CD4-positive, alpha-beta T cell (primary cell): ENCODE data around the gene RDH5. TPM values are rescaled to one million over a fixed set of nuclear protein-coding genes. Genes with fewer than 3 reads are reported as not detected.

ENCODE experiments used
- ATAC-seq: fragments of 200-7000 bp; cut with Tn5 transposase; one replicate; pipeline ENCODE4 v1.10.0; 2022; ENCODE audit warnings: mild to moderate bottlenecking; ENCODE audit not compliant: poor library complexity
- CTCF ChIA-PET: fragments of 350-600 bp; sonication (Branson Sonifier 250); formaldehyde crosslinking; loops from one replicate; lab custom pipeline; 2021; ENCODE audit warnings: antibody characterized with exemption, inconsistent platforms; lab: Charles Lee
- POLR2A ChIA-PET: fragments of 350-600 bp; sonication (Branson Sonifier 250); formaldehyde crosslinking; loops from one replicate; lab custom pipeline; 2021; ENCODE audit warnings: antibody characterized with exemption, inconsistent platforms; lab: Charles Lee
- DNase-seq, 14 experiments: peaks; one replicate each; pipeline ENCODE4 v3.0.0-alpha.2; 2013 to 2020; ENCODE audit warnings: mixed read lengths in 2 of 14
- H3K27ac ChIP-seq, 2 donors: one replicate each; pipeline versions ENCODE4 v1.5.1 to v1.7.0; 2013; ENCODE audit warnings: low read length in 2 of 2, low read depth in 1 of 2, mild to moderate bottlenecking in 1 of 2
- H3K27me3 ChIP-seq, 2 experiments: 1 replicate in 1 of 2; 2 replicates in 1 of 2; pipeline versions ENCODE4 v1.6.1 to v1.7.0; 2013; ENCODE audit warnings: low read length in 2 of 2, control low read depth in 1 of 2, mild to moderate bottlenecking in 1 of 2, moderate library complexity in 1 of 2; ENCODE audit not compliant: insufficient read depth in 2 of 2, control insufficient read depth in 1 of 2
- H3K36me3 ChIP-seq: one replicate; pipeline ENCODE4 v1.6.1; 2013; ENCODE audit warnings: low read length, control low read depth; ENCODE audit not compliant: insufficient read depth
- H3K4me1 ChIP-seq: one replicate; pipeline ENCODE4 v1.6.1; 2013; ENCODE audit warnings: low read length, control low read depth; ENCODE audit not compliant: insufficient read depth
- H3K4me3 ChIP-seq: one replicate; pipeline ENCODE4 v1.5.1; 2013; ENCODE audit warnings: mild to moderate bottlenecking, low read length, moderate library complexity
- H3K9me3 ChIP-seq, 2 experiments: 1 replicate in 1 of 2; 2 replicates in 1 of 2; pipeline versions ENCODE4 v1.6.1 to v1.7.0; 2013; ENCODE audit warnings: low read length in 2 of 2, mild to moderate bottlenecking in 2 of 2, control low read depth in 1 of 2, moderate library complexity in 1 of 2; ENCODE audit not compliant: control insufficient read depth in 1 of 2, insufficient read depth in 1 of 2
- H3K27ac Mint-ChIP-seq: one replicate; pipeline ENCODE4 v1.8.0; 2020; ENCODE audit warnings: mixed read lengths
- H3K27me3 Mint-ChIP-seq: one replicate; pipeline ENCODE4 v1.8.0; 2021; ENCODE audit warnings: mixed read lengths
- H3K36me3 Mint-ChIP-seq: one replicate; pipeline ENCODE4 v1.8.0; 2021; ENCODE audit warnings: low read depth, mixed read lengths
- H3K4me1 Mint-ChIP-seq: one replicate; pipeline ENCODE4 v1.8.0; 2021; ENCODE audit warnings: low read depth, mixed read lengths
- H3K4me3 Mint-ChIP-seq: one replicate; pipeline ENCODE4 v1.8.0; 2020; ENCODE audit warnings: mild to moderate bottlenecking, mixed read lengths
- H3K9me3 Mint-ChIP-seq: one replicate; pipeline ENCODE4 v1.8.0; 2020; ENCODE audit warnings: mixed read lengths
- intact Hi-C, 2 experiments: fragments of 100-400 bp; cut with DNase I in 1 of 2; cut with micrococcal nuclease in 1 of 2; formaldehyde crosslinking; loops; one replicate each; pipeline versions ENCODE4 v1.15.1 to v1.9.0; 2023 to 2025; cut with DNase I, micrococcal nuclease
- total RNA-seq, 174 experiments: library from RNA in 2 of 174; stranded (reverse) in 2 of 174; gene quantifications; one replicate each; pipeline ENCODE4 v1.2.3 and lab custom pipeline; 2021 to 2026
- TF ChIP-seq, protein P1 (sequence below): fragments of 200-600 bp; IDR thresholded peaks from one replicate; pipeline ENCODE4 v1.8.0; 2022; ENCODE audit warnings: antibody characterized with exemption, mild to moderate bottlenecking

The RDH5 gene
- total RNA-seq, 2 experiments from 2014 or later = 8.8 TPM

DNA sequence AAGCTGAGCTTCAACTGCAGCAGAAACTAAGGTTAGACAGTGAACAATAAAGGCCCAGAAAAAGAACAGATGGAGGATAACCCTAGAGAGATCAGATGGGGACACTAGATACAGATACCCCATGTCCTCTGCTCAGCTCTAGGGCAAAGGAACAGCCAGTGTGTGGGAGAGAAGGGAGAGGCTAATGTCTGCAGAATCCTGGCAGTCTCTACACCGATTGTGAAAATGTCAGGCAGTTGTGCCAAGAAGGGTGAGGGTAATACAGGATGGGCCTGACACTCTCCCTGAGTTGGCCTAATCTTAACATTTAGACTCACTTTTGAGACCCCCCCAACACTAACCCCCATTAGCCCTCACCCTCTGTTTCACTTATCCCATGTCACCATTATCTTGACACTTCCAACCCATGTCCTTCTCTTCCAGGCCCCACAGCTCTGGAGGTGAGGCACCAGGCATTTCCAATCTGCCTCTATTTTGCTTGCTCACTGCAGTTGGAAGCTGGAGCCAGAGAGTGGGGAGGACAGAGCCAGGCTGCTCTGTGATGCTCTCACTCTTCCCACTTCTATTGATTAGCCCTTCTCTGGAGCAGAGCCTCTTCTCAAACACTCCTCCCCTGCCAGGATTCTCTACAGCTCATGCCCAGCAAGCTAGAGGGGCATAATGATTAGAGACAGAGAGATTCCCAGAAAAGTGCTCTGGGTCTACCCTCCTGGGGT is 7.3 kb upstream of the RDH5 start:
- ChIA-PET CTCF (no interaction called here), POLR2A (no interaction called here)
- intact Hi-C loops = no loop called here
- Mint-ChIP-seq H3K4me1 (peaks cover 41% of the 10 kb centered on the region), H3K27ac (no peak overlapping the region), H3K36me3 (peaks cover 13% of the 10 kb centered on the region), H3K9me3 (no peaks in the 10 kb centered on the region), H3K4me3 (peak overlapping the region; percentile 9), H3K27me3 (peaks cover 23% of the 10 kb centered on the region)
- peaks cover 0 to 11% of the 10 kb centered on the region in 2 experiments for H3K27me3 ChIP-seq
- no peak for ATAC-seq
- peaks cover 32% of the 10 kb centered on the region for H3K4me1 ChIP-seq
- DNase-seq = no peak
- H3K36me3 ChIP-seq = peaks cover 3% of the 10 kb centered on the region
- H3K27ac ChIP-seq = no peak overlapping the region
- H3K4me3 ChIP-seq = no peak overlapping the region
- TF ChIP-seq, protein P1, sequence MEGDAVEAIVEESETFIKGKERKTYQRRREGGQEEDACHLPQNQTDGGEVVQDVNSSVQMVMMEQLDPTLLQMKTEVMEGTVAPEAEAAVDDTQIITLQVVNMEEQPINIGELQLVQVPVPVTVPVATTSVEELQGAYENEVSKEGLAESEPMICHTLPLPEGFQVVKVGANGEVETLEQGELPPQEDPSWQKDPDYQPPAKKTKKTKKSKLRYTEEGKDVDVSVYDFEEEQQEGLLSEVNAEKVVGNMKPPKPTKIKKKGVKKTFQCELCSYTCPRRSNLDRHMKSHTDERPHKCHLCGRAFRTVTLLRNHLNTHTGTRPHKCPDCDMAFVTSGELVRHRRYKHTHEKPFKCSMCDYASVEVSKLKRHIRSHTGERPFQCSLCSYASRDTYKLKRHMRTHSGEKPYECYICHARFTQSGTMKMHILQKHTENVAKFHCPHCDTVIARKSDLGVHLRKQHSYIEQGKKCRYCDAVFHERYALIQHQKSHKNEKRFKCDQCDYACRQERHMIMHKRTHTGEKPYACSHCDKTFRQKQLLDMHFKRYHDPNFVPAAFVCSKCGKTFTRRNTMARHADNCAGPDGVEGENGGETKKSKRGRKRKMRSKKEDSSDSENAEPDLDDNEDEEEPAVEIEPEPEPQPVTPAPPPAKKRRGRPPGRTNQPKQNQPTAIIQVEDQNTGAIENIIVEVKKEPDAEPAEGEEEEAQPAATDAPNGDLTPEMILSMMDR = no peak
- H3K9me3 ChIP-seq = no peaks in the 10 kb centered on the region

DNA sequence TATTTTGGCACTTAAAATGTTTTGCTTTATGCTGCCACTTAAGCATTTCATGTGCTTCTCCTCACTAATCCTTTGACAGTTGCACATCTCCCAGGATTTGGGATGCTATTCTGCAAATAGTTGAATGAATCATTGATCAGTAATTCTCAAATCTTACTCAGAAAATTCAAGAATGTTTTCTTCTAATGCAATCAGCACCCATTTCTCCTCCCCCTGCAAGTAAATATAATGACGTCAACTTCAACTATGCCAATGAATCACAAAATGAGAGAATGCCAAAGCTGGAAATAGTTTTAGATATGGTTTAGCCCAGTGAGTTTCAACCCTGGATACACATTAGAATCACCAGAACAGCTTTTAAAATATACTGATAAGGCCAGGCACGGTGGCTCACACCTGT is 6.5 kb upstream of the RDH5 start:
- no peak overlapping the region for H3K27ac Mint-ChIP-seq
- TF ChIP-seq, protein P1 = no peak
- intact Hi-C loops = no loop called here
- H3K4me3 Mint-ChIP-seq = peak overlapping the region; percentile 36
- Histone ChIP-seq H3K4me3 (no peak overlapping the region), H3K27me3 (peaks cover 0 to 6% of the 10 kb centered on the region in 2 experiments), H3K36me3 (peaks cover 4% of the 10 kb centered on the region), H3K4me1 (peaks cover 29% of the 10 kb centered on the region), H3K27ac (no peak overlapping the region), H3K9me3 (no peaks in the 10 kb centered on the region)
- peaks cover 13% of the 10 kb centered on the region for H3K36me3 Mint-ChIP-seq
- ChIA-PET POLR2A (no interaction called here), CTCF (no interaction called here)
- H3K9me3 Mint-ChIP-seq = no peaks in the 10 kb centered on the region
- ATAC-seq (no peak), DNase-seq (no peak)
- H3K27me3 Mint-ChIP-seq = peaks cover 16% of the 10 kb centered on the region
- peaks cover 40% of the 10 kb centered on the region for H3K4me1 Mint-ChIP-seq

DNA sequence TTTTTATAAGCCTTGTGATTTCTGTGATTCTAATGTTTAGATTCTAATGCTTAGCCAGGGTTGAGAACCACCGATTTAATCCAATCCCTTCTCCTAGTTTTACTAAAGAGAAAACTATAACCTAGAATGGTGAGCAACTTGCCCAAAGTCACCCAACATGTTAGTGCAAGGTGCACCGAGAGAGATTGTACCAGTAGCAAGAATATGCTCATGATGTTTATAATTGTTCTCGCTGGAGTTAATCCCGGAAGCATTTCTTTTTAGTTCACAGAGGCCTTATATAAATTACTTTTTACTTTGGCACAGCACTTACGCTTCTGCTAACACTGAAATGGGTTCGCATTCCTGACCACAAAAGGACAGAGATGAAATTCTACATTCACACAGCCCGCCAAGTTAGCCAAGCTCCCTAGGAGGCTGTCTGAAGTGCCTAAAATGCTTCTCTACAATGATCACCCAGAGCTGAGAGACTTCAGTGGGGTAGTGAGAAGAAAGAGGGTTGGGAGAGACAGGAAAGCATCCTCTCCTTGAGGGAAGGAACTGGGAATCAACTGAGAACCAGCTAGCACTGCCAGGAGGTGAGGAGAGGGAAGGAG is 4.9 kb upstream of the RDH5 start:
- Mint-ChIP-seq H3K36me3 (peaks cover 17% of the 10 kb centered on the region), H3K9me3 (no peaks in the 10 kb centered on the region), H3K4me3 (peak overlapping the region; percentile 96), H3K4me1 (peaks cover 34% of the 10 kb centered on the region), H3K27me3 (peaks cover 4% of the 10 kb centered on the region), H3K27ac (peak overlapping the region; percentile 92)
- CTCF ChIA-PET = interaction anchor here (1.0 to 1.6 kb wide), 3 partner anchors 9 to 70 kb away, joined by 3 to 9 read pairs (median 4); no protein-coding TSS in a partner anchor
- TF ChIP-seq, protein P1 = no peak
- POLR2A ChIA-PET = interaction anchor here (0.7 to 2.7 kb wide), 13 partner anchors 8 to 914 kb away, joined by 3 to 30 read pairs (median 6); partner anchors contain the start of genes CD63, ITGA7, ORMDL2 and RAB5B
- H3K9me3 ChIP-seq = no peaks in the 10 kb centered on the region
- ATAC-seq (no peak), DNase-seq (no peak)
- no peaks in the 10 kb centered on the region for H3K27me3 ChIP-seq
- peaks cover 18% of the 10 kb centered on the region for H3K36me3 ChIP-seq
- peak overlapping the region; percentile 93 to 94 for H3K27ac ChIP-seq
- intact Hi-C loops = no loop called here
- peaks cover 37% of the 10 kb centered on the region for H3K4me1 ChIP-seq
- peak overlapping the region; percentile 75 for H3K4me3 ChIP-seq
